GM21723 (cell line): ENCODE results near the gene ZNF197.
"Not testable (repeated sequence)": the region's sequence is repeated elsewhere in the genome, so short reads cannot be mapped to it uniquely, and the experiment has no call there.

ENCODE experiments used
- ATAC-seq: cut with Tn5 transposase; IDR thresholded peaks from one replicate; pipeline ENCODE4 v1.9.1; 2021; ENCODE audit warnings: mild to moderate bottlenecking, moderate library complexity; ENCODE audit not compliant: unreplicated experiment

The ZNF197 gene

DNA sequence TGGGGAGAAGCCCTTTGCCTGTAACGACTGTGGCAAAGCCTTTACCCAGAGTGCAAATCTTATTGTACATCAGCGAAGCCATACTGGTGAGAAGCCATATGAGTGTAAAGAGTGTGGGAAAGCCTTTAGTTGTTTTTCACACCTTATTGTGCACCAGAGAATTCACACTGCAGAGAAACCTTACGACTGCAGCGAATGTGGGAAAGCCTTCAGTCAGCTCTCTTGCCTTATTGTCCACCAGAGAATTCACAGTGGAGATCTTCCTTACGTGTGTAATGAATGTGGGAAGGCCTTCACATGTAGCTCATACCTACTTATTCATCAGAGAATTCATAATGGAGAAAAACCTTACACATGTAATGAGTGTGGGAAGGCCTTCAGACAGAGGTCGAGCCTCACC, 34.6 kb downstream of the ZNF197 start:
- no peak for ATAC-seq

DNA sequence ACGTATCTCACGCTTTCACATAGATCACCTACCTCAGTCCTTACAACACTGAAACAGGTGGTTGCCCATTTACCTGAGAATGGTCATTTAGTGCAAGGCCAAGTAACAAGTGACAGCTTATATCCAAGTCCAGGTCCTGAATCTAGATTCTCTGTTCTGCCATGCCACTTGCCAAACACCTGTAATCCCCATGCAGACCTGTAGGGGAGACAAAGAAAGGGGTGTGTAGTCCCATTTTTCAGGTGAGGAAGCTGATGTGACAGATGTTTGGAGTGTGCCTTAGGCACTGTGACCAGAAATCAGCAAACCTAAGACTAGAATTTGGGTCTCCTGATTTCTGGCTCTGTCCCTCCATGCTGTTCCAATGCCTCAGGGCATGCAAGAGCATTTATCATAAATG, 36.4 kb downstream of the ZNF197 start:
- ATAC-seq, result no peak

GRCh38 chr3:44665173-44665572, 40.3 kb downstream of the ZNF197 start:
- ATAC-seq, result no peak

GRCh38 chr3:44666346-44666745, 41.5 kb downstream of the ZNF197 start:
- ATAC-seq, result no peak

DNA sequence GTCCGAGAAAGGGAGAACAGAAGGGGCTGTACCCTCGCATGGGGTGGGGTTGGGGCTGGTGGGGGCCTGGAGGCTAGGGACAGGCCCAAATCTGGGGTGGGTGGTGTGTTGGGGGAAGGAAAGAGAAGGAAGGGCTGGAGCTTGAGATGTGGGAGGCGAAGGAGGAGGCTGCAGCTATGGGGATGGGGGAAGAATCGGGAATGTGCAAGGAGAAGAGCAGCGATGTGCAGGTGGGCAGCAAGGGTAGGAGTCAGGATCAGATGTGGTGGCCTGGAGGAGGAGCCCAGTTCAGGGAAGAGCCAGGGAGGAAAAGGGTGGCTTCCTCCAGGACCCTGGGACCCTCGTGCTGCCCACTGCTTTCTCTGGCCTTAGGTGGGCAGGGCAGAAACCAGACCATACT, 44.9 kb downstream of the ZNF197 start:
- no peak for ATAC-seq

GRCh38 chr3:44673466-44673865, 48.6 kb downstream of the ZNF197 start:
- ATAC-seq, result not testable (repeated sequence)

GRCh38 chr3:44674211-44674610, 49.4 kb downstream of the ZNF197 start:
- ATAC-seq, result no peak

DNA sequence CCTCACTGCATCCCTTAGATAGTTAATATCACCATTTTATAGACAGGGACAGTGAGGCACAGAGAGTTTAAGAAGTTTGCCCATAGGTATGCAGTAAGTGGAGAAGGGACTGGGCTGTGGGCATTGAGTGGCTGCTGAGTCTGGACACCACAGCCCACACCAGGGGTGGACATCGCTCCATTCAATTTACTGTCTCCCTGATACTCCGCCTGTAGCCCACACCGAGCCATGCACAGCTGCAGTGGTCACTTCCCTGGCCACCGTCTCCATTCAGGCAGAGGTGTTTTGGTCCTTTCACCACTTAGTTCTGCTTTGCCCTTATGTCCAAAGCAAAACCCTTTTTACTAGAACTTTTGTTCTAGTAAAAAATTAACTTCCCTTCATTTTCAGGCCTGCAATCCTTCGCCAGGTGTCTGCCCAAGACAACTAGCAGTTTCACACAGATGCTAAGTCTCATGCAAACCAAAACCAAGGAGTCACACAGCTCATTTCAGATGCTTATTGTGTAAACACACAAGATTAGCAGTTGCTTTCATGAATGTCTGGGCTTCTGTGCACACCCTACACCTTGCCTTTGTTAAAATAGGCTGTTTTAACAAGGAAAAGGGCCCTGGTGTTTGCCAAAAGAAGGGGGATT, 53.8 kb downstream of the ZNF197 start:
- ATAC-seq, result no peak

GRCh38 chr3:44680921-44681455, 56.2 kb downstream of the ZNF197 start:
- no peak for ATAC-seq

- ATAC-seq, result no peak
These were observed 57.5 kb downstream of the ZNF197 start for GRCh38 chr3:44682182-44682896.

- peak; percentile 81 for ATAC-seq
These were observed 60.4 kb downstream of the ZNF197 start for GRCh38 chr3:44685128-44685800.

- no peak for ATAC-seq
These were observed 63.1 kb downstream of the ZNF197 start for GRCh38 chr3:44687898-44688297.
